IMR-90 (cell line): Measurements from ENCODE around the gene GRIA4.

Experiments
- CEBPB ChIP-seq: IDR thresholded peaks from 2 replicates; pipeline ENCODE4 v1.6.1; 2012; ENCODE audit warnings: low read depth, low read length, improper control_type of control experiment
- FOS ChIP-seq: fragments of 150-350 bp; IDR thresholded peaks from 2 replicates; pipeline ENCODE4 v1.6.1; 2016; ENCODE audit warnings: low read depth, low read length
- MAFK ChIP-seq: IDR thresholded peaks from 2 replicates; pipeline ENCODE4 v1.6.1; 2012; ENCODE audit warnings: low read depth, low read length, improper control_type of control experiment
- MXI1 ChIP-seq: IDR thresholded peaks from 2 replicates; pipeline ENCODE4 v1.6.1; 2012; ENCODE audit warnings: low read depth, mild to moderate bottlenecking, low read length, moderate library complexity, borderline replicate concordance
- POLR2A ChIP-seq: IDR thresholded peaks from 2 replicates; pipeline ENCODE4 v1.6.1; 2012; ENCODE audit warnings: mild to moderate bottlenecking, low read depth, low read length
- RAD21 ChIP-seq: IDR thresholded peaks from 2 replicates; pipeline ENCODE4 v1.6.1; 2012; ENCODE audit warnings: low read length, improper control_type of control experiment
- RFX5 ChIP-seq: IDR thresholded peaks from 2 replicates; pipeline ENCODE4 v1.8.0; 2012; ENCODE audit warnings: low read depth, mild to moderate bottlenecking, low read length, moderate library complexity
- SMC3 ChIP-seq: fragments of 150-350 bp; IDR thresholded peaks from 2 replicates; pipeline ENCODE4 v1.6.1; 2016; ENCODE audit warnings: low read depth, mild to moderate bottlenecking, antibody characterized with exemption, low read length, moderate library complexity
- TF ChIP-seq, protein P1 (sequence below): conservative IDR thresholded peaks from 2 replicates; pipeline ENCODE4 v1.5.1; 2012; ENCODE audit warnings: mild to moderate bottlenecking, low read depth, low read length, improper control_type of control experiment

DNA sequence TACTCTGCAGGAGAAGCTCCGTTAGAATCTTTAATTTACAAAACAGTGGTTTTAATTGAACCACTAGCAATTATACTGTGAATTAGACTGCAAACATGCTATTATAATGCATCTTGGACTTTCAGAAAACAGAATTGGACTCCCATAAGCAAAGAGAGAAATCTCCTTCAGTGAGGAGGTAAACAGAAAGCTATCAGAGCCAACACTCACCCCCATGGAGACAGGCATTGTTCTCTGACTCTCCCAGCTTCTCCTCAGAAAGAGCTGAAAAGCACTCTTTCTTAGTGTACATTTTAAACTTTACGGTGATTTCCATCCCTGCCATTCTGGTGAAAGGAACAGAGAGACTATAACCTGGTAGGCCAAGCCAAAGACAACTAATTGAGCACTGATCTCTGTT is 176.9 kb downstream of the GRIA4 start:
- TF ChIP-seq, protein P1, sequence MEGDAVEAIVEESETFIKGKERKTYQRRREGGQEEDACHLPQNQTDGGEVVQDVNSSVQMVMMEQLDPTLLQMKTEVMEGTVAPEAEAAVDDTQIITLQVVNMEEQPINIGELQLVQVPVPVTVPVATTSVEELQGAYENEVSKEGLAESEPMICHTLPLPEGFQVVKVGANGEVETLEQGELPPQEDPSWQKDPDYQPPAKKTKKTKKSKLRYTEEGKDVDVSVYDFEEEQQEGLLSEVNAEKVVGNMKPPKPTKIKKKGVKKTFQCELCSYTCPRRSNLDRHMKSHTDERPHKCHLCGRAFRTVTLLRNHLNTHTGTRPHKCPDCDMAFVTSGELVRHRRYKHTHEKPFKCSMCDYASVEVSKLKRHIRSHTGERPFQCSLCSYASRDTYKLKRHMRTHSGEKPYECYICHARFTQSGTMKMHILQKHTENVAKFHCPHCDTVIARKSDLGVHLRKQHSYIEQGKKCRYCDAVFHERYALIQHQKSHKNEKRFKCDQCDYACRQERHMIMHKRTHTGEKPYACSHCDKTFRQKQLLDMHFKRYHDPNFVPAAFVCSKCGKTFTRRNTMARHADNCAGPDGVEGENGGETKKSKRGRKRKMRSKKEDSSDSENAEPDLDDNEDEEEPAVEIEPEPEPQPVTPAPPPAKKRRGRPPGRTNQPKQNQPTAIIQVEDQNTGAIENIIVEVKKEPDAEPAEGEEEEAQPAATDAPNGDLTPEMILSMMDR = no peak
- TF ChIP-seq RAD21 = no peak
- no peak for TF ChIP-seq POLR2A
- TF ChIP-seq MAFK = no peak
- TF ChIP-seq SMC3 = no peak
- no peak for TF ChIP-seq CEBPB
- TF ChIP-seq MXI1 = no peak
- TF ChIP-seq RFX5 = no peak
- no peak for TF ChIP-seq FOS
